SK-N-MC (cell line): ENCODE measurements around the gene RPAP2.

Source experiments
- EZH2 ChIP-seq: fragments of 200-600 bp; sonication (generic); IDR thresholded peaks from one replicate; pipeline ENCODE4 v1.6.1; 2017; ENCODE audit warnings: antibody characterized with exemption
- FOXP2 ChIP-seq: optimal IDR thresholded peaks from 2 replicates; pipeline ENCODE3; 2011; ENCODE audit warnings: mild to moderate bottlenecking, moderate library complexity; ENCODE audit not compliant: insufficient read depth; ENCODE audit errors: extremely low read length, control extremely low read depth
- POLR2AphosphoS5 ChIP-seq: IDR thresholded peaks from 2 replicates; pipeline ENCODE4 v1.6.1; 2012; ENCODE audit warnings: mild to moderate bottlenecking, low read depth, low read length, borderline replicate concordance

- TF ChIP-seq EZH2: no peak
- no peak for TF ChIP-seq POLR2AphosphoS5
- TF ChIP-seq FOXP2: no peak
Measured at GRCh38 chr1:92274939-92275338, 23.9 kb upstream of the RPAP2 start.
